GM18499 (cell line): ENCODE data around the gene SHOX.
"Not testable (repeated sequence)": the region's sequence is repeated elsewhere in the genome, so short reads cannot be mapped to it uniquely, and the experiment has no call there.

Source experiments
- ATAC-seq: cut with Tn5 transposase; IDR thresholded peaks from one replicate; pipeline ENCODE4 v1.9.1; 2021; ENCODE audit warnings: moderate number of reproducible peaks; ENCODE audit not compliant: insufficient read depth, unreplicated experiment

The SHOX gene

GRCh38 chrX:630612-631496, at the start of gene SHOX:
SHOX (plus strand) TSS chrX:630791; CDS start chrX:630898, 107 bp downstream.
- no peak for ATAC-seq

GRCh38 chrX:581066-581465, 49.5 kb upstream of the SHOX start:
- no peak for ATAC-seq

- no peak for ATAC-seq
Observed at GRCh38 chrX:581720-582298, 48.8 kb upstream of the SHOX start.

GRCh38 chrX:584572-584971, 46.0 kb upstream of the SHOX start:
- ATAC-seq = no peak

- ATAC-seq = no peak
Observed at GRCh38 chrX:585115-585808, 45.3 kb upstream of the SHOX start.

- no peak for ATAC-seq
Observed at GRCh38 chrX:586351-586750, 44.2 kb upstream of the SHOX start.

GRCh38 chrX:589261-589660, 41.3 kb upstream of the SHOX start:
- not testable (repeated sequence) for ATAC-seq

- ATAC-seq = no peak
Observed at GRCh38 chrX:590693-591404, 39.7 kb upstream of the SHOX start.

GRCh38 chrX:599837-600715, 30.5 kb upstream of the SHOX start:
- ATAC-seq = no peak

GRCh38 chrX:603029-603428, 27.6 kb upstream of the SHOX start:
- not testable (repeated sequence) for ATAC-seq

- not testable (repeated sequence) for ATAC-seq
Observed at GRCh38 chrX:604616-605015, 26.0 kb upstream of the SHOX start.

GRCh38 chrX:608088-608487, 22.5 kb upstream of the SHOX start:
- ATAC-seq = not testable (repeated sequence)

GRCh38 chrX:614136-614535, 16.5 kb upstream of the SHOX start:
- ATAC-seq = no peak

- ATAC-seq = no peak
Observed at GRCh38 chrX:617401-617800, 13.2 kb upstream of the SHOX start.

GRCh38 chrX:617891-618290, 12.7 kb upstream of the SHOX start:
- ATAC-seq = no peak

GRCh38 chrX:618304-618703, 12.3 kb upstream of the SHOX start:
- ATAC-seq = not testable (repeated sequence)

GRCh38 chrX:618761-619450, 11.7 kb upstream of the SHOX start:
- ATAC-seq = no peak

GRCh38 chrX:619451-619811, 11.2 kb upstream of the SHOX start:
- no peak for ATAC-seq
